IMR-90 (cell line): Measurements from ENCODE around the gene INPP5A. TPM values are rescaled to one million over a fixed set of nuclear protein-coding genes. Genes with fewer than 3 reads are reported as not detected.

ENCODE experiments used
- ATAC-seq: fragments of 200-7000 bp; cut with Tn5 transposase; 2 replicates; pipeline ENCODE4 v1.9.1; 2020; ENCODE audit warnings: low read depth, mild to moderate bottlenecking, moderate library complexity
- BruUV-seq: library from RNA; stranded (reverse); fragments of 400-500 nt; replicated peaks from 2 replicates; lab custom pipeline; 2021; lab: Mats Ljungman, UMichigan
- CTCF ChIA-PET: fragments of 300-600 bp; formaldehyde crosslinking; extraction: SDS; loops from one replicate; lab custom pipeline; 2021; ENCODE audit warnings: antibody characterized with exemption; lab: Yijun Ruan, JAX
- POLR2A ChIA-PET: fragments of 300-600 bp; sonication (Branson Sonifier 250); formaldehyde crosslinking; loops from one replicate; lab custom pipeline; 2022; ENCODE audit warnings: antibody characterized with exemption; ENCODE audit not compliant: unreplicated experiment; lab: Charles Lee
- DNase-seq: peaks from one replicate; pipeline ENCODE4 v3.0.0; 2013
- H2AFZ ChIP-seq: replicated peaks from 2 replicates; pipeline ENCODE3; 2013; ENCODE audit warnings: low read length, mild to moderate bottlenecking; ENCODE audit not compliant: poor library complexity
- H2AK5ac ChIP-seq: 2 replicates; pipeline ENCODE4 v1.6.1; 2013; ENCODE audit warnings: low read depth, low read length, inconsistent platforms
- H2AK9ac ChIP-seq: replicated peaks from 2 replicates; pipeline ENCODE3; 2013; ENCODE audit warnings: mild to moderate bottlenecking, low read depth, low read length, moderate library complexity; ENCODE audit not compliant: poor library complexity
- H2BK120ac ChIP-seq: 2 replicates; pipeline ENCODE4 v1.6.1; 2013; ENCODE audit warnings: low read depth, low read length, inconsistent platforms
- H2BK15ac ChIP-seq: 3 replicates; pipeline ENCODE4 v1.6.1; 2013; ENCODE audit warnings: low read depth, low read length, inconsistent platforms
- H2BK20ac ChIP-seq: 2 replicates; pipeline ENCODE4 v1.6.1; 2013; ENCODE audit warnings: low read depth, mild to moderate bottlenecking, inconsistent platforms, low read length, moderate library complexity
- H2BK5ac ChIP-seq: 2 replicates; pipeline ENCODE4 v1.6.1; 2013; ENCODE audit warnings: mild to moderate bottlenecking, low read depth, low read length, inconsistent platforms; ENCODE audit not compliant: poor library complexity, severe bottlenecking
- H3K14ac ChIP-seq: replicated peaks from 2 replicates; pipeline ENCODE4 v1.6.1; 2013; ENCODE audit warnings: low read depth, low read length, inconsistent platforms
- H3K18ac ChIP-seq: 2 replicates; pipeline ENCODE4 v1.6.1; 2013; ENCODE audit warnings: low read depth, low read length, control low read depth
- H3K23ac ChIP-seq: 2 replicates; pipeline ENCODE4 v1.6.1; 2013; ENCODE audit warnings: low read depth, low read length, inconsistent platforms
- H3K27ac ChIP-seq: 2 replicates; pipeline ENCODE4 v1.5.1; 2013; ENCODE audit warnings: mild to moderate bottlenecking, control low read depth, low read length; ENCODE audit not compliant: insufficient read depth
- H3K27me3 ChIP-seq: 2 replicates; pipeline ENCODE4 v1.6.1; 2013; ENCODE audit warnings: low read length; ENCODE audit not compliant: control insufficient read depth, insufficient read depth
- H3K36me3 ChIP-seq: 2 replicates; pipeline ENCODE4 v1.6.1; 2013; ENCODE audit warnings: low read length, mixed read lengths; ENCODE audit not compliant: control insufficient read depth, insufficient read depth
- H3K4ac ChIP-seq: 2 replicates; pipeline ENCODE4 v1.6.1; 2013; ENCODE audit warnings: low read depth, low read length, inconsistent platforms
- H3K4me1 ChIP-seq: 2 replicates; pipeline ENCODE4 v1.6.1; 2013; ENCODE audit warnings: low read length, mixed read lengths; ENCODE audit not compliant: control insufficient read depth, insufficient read depth
- H3K4me2 ChIP-seq: 2 replicates; pipeline ENCODE4 v1.6.1; 2013; ENCODE audit warnings: low read depth, mild to moderate bottlenecking, control low read depth, low read length, moderate library complexity
- H3K4me3 ChIP-seq: 2 replicates; pipeline ENCODE4 v1.5.1; 2013; ENCODE audit warnings: low read depth, mild to moderate bottlenecking, control low read depth, low read length, moderate library complexity; ENCODE audit not compliant: insufficient read depth
- H3K56ac ChIP-seq: 2 replicates; pipeline ENCODE4 v1.6.1; 2013; ENCODE audit warnings: low read length, inconsistent platforms; ENCODE audit not compliant: insufficient read depth; ENCODE audit errors: extremely low read depth
- H3K79me1 ChIP-seq, 2 experiments: 2 replicates each; pipeline ENCODE4 v1.6.1; 2013; ENCODE audit warnings: low read length in 2 of 2, inconsistent platforms in 1 of 2, low read depth in 1 of 2
- H3K9ac ChIP-seq: 2 replicates; pipeline ENCODE4 v1.6.1; 2013; ENCODE audit warnings: low read depth, low read length, control low read depth
- H3K9me1 ChIP-seq: 2 replicates; pipeline ENCODE4 v1.6.1; 2013; ENCODE audit warnings: low read length, inconsistent platforms; ENCODE audit not compliant: insufficient read depth
- H3K9me3 ChIP-seq: 2 replicates; pipeline ENCODE4 v1.6.1; 2013; ENCODE audit warnings: low read length; ENCODE audit not compliant: control insufficient read depth, insufficient read depth
- H4K20me1 ChIP-seq: 2 replicates; pipeline ENCODE4 v1.6.1; 2013; ENCODE audit warnings: low read length, inconsistent platforms; ENCODE audit not compliant: insufficient read depth
- H4K5ac ChIP-seq: 2 replicates; pipeline ENCODE4 v1.6.1; 2013; ENCODE audit warnings: mild to moderate bottlenecking, low read depth, low read length, control low read depth
- H4K8ac ChIP-seq, 2 experiments: 2 replicates each; pipeline ENCODE4 v1.6.1; 2013; ENCODE audit warnings: low read depth in 2 of 2, low read length in 2 of 2, control low read depth in 1 of 2, inconsistent platforms in 1 of 2
- H4K91ac ChIP-seq: 2 replicates; pipeline ENCODE4 v1.6.1; 2013; ENCODE audit warnings: low read depth, low read length, inconsistent platforms; ENCODE audit not compliant: insufficient read depth
- CEBPB ChIP-seq: IDR thresholded peaks from 2 replicates; pipeline ENCODE4 v1.6.1; 2012; ENCODE audit warnings: low read depth, low read length, improper control_type of control experiment
- FOS ChIP-seq: fragments of 150-350 bp; IDR thresholded peaks from 2 replicates; pipeline ENCODE4 v1.6.1; 2016; ENCODE audit warnings: low read depth, low read length
- POLR2A ChIP-seq: IDR thresholded peaks from 2 replicates; pipeline ENCODE4 v1.6.1; 2012; ENCODE audit warnings: mild to moderate bottlenecking, low read depth, low read length
- RAD21 ChIP-seq: IDR thresholded peaks from 2 replicates; pipeline ENCODE4 v1.6.1; 2012; ENCODE audit warnings: low read length, improper control_type of control experiment
- WGBS, 2 experiments: methylation state at CpG; one replicate each; pipeline versions ENCODE4 v1.1.5 to v1.1.7; 2013; ENCODE audit warnings: missing lambda C conversion rate in 2 of 2; ENCODE audit not compliant: insufficient read length in 1 of 2; ENCODE audit errors: extremely low coverage in 2 of 2; 5-methylcytosine and 5-hydroxymethylcytosine counted together
- dilution Hi-C: fragments of 300-500 bp; cut with HindIII; formaldehyde crosslinking; loops from one replicate; pipeline ENCODE4 v1.14.3; 2018; ENCODE audit warnings: low sequenced_read_pairs; ENCODE audit not compliant: unreplicated experiment
- in situ Hi-C: fragments of 300-500 bp; cut with MboI; formaldehyde crosslinking; loops from 3 replicates; pipeline ENCODE4 v1.14.3; 2019; ENCODE audit warnings: low sequenced_read_pairs, inconsistent platforms, mixed read lengths
- intact Hi-C: fragments of 100-400 bp; cut with micrococcal nuclease; formaldehyde crosslinking; loops from 2 replicates; pipeline ENCODE4 v1.10.0; 2022
- polyA plus RNA-seq, 3 experiments: library from polyadenylated mRNA; depleted of rRNA; stranded (reverse); fragments of >200 nt; gene quantifications; 2 replicates each; pipeline ENCODE4 v1.2.3, GENCODE V29; 2012; ENCODE audit warnings: low replicate concordance in 1 of 3
- total RNA-seq: library from RNA; depleted of rRNA; stranded (reverse); fragments of >200 nt; gene quantifications from 2 replicates; pipeline ENCODE4 v1.2.3, GENCODE V29; 2012

Gene INPP5A
- total and polyA plus RNA-seq, 2 of the 4 experiments (the other 2 are of a cell fraction): 21.4 to 36.7 TPM

DNA sequence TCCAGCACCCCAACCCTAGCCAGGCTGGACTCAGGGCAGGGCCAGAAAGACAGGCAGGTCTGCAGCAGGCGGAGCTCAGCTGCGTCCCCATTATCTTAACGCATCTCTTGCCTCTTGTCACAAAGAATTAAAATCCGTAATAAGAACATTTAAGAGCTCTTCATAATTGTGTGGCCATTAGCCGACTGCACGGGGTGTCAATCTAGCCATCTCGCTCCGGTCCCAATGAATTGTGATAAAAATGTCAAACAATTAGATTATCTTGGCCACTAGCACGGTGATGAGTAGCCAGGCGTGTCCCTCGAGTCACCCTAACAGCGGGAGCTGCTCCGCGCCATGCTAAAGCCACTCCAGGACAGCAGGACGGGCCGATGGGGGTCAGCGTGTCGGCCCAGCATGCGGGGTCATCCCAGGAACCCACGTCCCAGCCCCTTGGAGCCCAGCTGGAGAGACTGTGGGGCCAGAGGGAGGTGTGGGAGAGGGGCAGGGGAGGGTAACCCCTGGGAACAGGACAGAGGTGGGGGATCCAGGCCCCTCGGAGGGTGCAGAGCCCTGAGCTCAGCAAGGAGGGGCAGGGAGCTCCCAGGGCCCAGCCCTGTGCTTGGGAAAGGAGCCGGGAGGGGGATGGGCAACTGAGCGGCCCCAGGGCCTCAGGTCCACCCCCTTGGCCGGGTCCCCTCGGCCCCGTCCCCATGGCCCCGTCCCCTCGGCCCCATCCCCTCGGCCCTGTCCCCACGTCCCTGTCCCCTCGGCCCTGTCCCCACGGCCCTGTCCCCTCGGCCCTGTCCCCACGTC lies 266.0 kb downstream of the INPP5A start (continued):
- TF ChIP-seq FOS: no peak

DNA sequence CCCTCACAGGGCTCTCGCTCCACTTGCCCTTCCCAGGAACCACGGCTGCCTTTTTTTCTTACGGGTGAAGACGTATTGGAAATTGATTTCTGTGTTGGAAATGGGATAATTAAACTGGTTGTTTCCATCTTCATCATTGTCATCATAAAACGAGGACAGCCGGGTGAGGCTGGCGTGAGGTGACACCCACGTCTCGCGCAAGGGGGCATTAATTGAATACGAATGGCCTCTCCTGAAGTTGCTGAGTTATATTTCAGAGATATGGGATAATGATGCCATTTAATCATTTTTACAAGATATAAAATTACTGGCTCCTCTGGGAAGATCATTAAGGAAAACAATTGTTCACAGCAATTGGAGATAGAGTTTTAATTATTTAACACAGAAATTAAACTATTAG lies 266.7 kb downstream of the INPP5A start:
- Histone ChIP-seq H3K9me3 (peaks cover 5% of the 10 kb centered on the region), H2AFZ (no peak overlapping the region), H4K20me1 (no peaks in the 10 kb centered on the region), H3K4me1 (no peaks in the 10 kb centered on the region), H2AK5ac (no peak overlapping the region), H3K27me3 (peaks cover 26% of the 10 kb centered on the region; the same call in 1 of the 2 replicates), H3K4me3 (no peak overlapping the region), H4K5ac (no peak overlapping the region), H3K23ac (no peak overlapping the region), H2BK15ac (no peak overlapping the region), H4K91ac (no peak overlapping the region), H2BK20ac (no peak overlapping the region), H3K36me3 (no peaks in the 10 kb centered on the region), H2BK5ac (no peak overlapping the region), H2BK120ac (no peak overlapping the region), H3K4ac (no peak overlapping the region), H3K14ac (no peak overlapping the region), H3K27ac (no peak overlapping the region), H3K56ac (no peak overlapping the region), H3K79me1 (no peaks in the 10 kb centered on the region), H3K9ac (no peak overlapping the region), H3K4me2 (no peak overlapping the region), H2AK9ac (no peak overlapping the region), H3K18ac (no peak overlapping the region), H4K8ac (no peak overlapping the region), H3K9me1 (no peaks in the 10 kb centered on the region)
- no TSS peak for BruUV-seq
- ATAC-seq: no peak
- DNase-seq: no peak
- no CpG with 5 or more reads among the region's 11 CpGs for WGBS, 2 experiments
- ChIA-PET POLR2A (no interaction called here), CTCF (no interaction called here)
- TF ChIP-seq POLR2A (no peak), RAD21 (no peak), CEBPB (no peak)
- intact Hi-C loops: no loop called here
- in situ Hi-C loops: no loop called here
- dilution Hi-C loops: no loop called here
